ENCODE results near the gene TRMT10B. TPM values are rescaled to one million over a fixed set of nuclear protein-coding genes. Genes with fewer than 3 reads are reported as not detected.

Gene TRMT10B
- total RNA-seq, 1 experiment from 2014 or later: 5.5 TPM

GRCh38 chr9:37776328-37776727, 22.7 kb downstream of the TRMT10B start:
- Histone ChIP-seq H3K4me1 (ENCODE audit: low read length) (no peaks in the 10 kb centered on the region), H3K4me2 (ENCODE audit: low read depth, low read length, poor library complexity, severe bottlenecking) (no peak overlapping the region), H3K9me2 (replicated peaks; ENCODE audit: insufficient read depth, low read length) (no peaks in the 10 kb centered on the region), H3K27me3 (ENCODE audit: low read length) (no peaks in the 10 kb centered on the region), H3K9ac (ENCODE audit: low read length) (no peak overlapping the region), H3K79me2 (ENCODE audit: low read length) (peaks cover 26% of the 10 kb centered on the region), H3K4me3 (ENCODE audit: low read length) (no peak overlapping the region), H3K9me3 (ENCODE audit: low read length) (no peaks in the 10 kb centered on the region), H2AFZ (ENCODE audit: low read length) (no peak overlapping the region), H3K27ac (ENCODE audit: low read length) (no peak overlapping the region), H3K36me3 (ENCODE audit: insufficient read depth, low read length) (peaks cover 34% of the 10 kb centered on the region), H4K20me1 (ENCODE audit: insufficient read depth, low read depth, low read length) (no peaks in the 10 kb centered on the region)
- no peak for DNase-seq

GRCh38 chr9:37778534-37778933, 24.9 kb downstream of the TRMT10B start:
- Histone ChIP-seq H3K27me3 (ENCODE audit: low read length) (no peaks in the 10 kb centered on the region), H3K4me1 (ENCODE audit: low read length) (peaks cover 18% of the 10 kb centered on the region), H3K36me3 (ENCODE audit: insufficient read depth, low read length) (peaks cover 52% of the 10 kb centered on the region), H2AFZ (ENCODE audit: low read length) (no peak overlapping the region), H3K9ac (ENCODE audit: low read length) (no peak overlapping the region), H3K9me3 (ENCODE audit: low read length) (no peaks in the 10 kb centered on the region), H4K20me1 (ENCODE audit: insufficient read depth, low read depth, low read length) (peaks cover 11% of the 10 kb centered on the region), H3K9me2 (replicated peaks; ENCODE audit: insufficient read depth, low read length) (no peaks in the 10 kb centered on the region), H3K27ac (ENCODE audit: low read length) (no peak overlapping the region), H3K79me2 (ENCODE audit: low read length) (peaks cover 48% of the 10 kb centered on the region), H3K4me2 (ENCODE audit: low read depth, low read length, poor library complexity, severe bottlenecking) (no peak overlapping the region), H3K4me3 (ENCODE audit: low read length) (no peak overlapping the region)
- DNase-seq: no peak

GRCh38 chr9:37784291-37784615, 30.6 kb downstream of the TRMT10B start:
- Histone ChIP-seq H3K36me3 (ENCODE audit: insufficient read depth, low read length) (peaks cover 42% of the 10 kb centered on the region), H3K4me1 (ENCODE audit: low read length) (peaks cover 30% of the 10 kb centered on the region), H2AFZ (ENCODE audit: low read length) (no peak overlapping the region), H3K9me2 (replicated peaks; ENCODE audit: insufficient read depth, low read length) (no peaks in the 10 kb centered on the region), H4K20me1 (ENCODE audit: insufficient read depth, low read depth, low read length) (peaks cover 19% of the 10 kb centered on the region), H3K79me2 (ENCODE audit: low read length) (peaks cover 59% of the 10 kb centered on the region), H3K27me3 (ENCODE audit: low read length) (no peaks in the 10 kb centered on the region), H3K9me3 (ENCODE audit: low read length) (no peaks in the 10 kb centered on the region), H3K27ac (ENCODE audit: low read length) (peak overlapping the region; percentile 35), H3K4me2 (ENCODE audit: low read depth, low read length, poor library complexity, severe bottlenecking) (peak overlapping the region; percentile 99), H3K4me3 (ENCODE audit: low read length) (peak overlapping the region; percentile 94), H3K9ac (ENCODE audit: low read length) (peak overlapping the region; percentile 94)
- DNase-seq: no peak

- H3K4me1 ChIP-seq (ENCODE audit: low read length): peaks cover 30% of the 10 kb centered on the region
- H3K9ac ChIP-seq (ENCODE audit: low read length): peak within 1 kb of the TSS; percentile 94
- peak within 1 kb of the TSS; percentile 94; the same call in 1 of the 2 replicates for H2AFZ ChIP-seq (ENCODE audit: low read length)
- H3K79me2 ChIP-seq (ENCODE audit: low read length): peaks cover 53% of the 10 kb centered on the region
- H3K4me3 ChIP-seq (ENCODE audit: low read length): peak within 1 kb of the TSS; percentile 94
- H4K20me1 ChIP-seq (ENCODE audit: insufficient read depth, low read depth, low read length): peaks cover 19% of the 10 kb centered on the region
- DNase-seq: peak; percentile 96
- H3K27me3 ChIP-seq (ENCODE audit: low read length): no peaks in the 10 kb centered on the region
- peaks cover 36% of the 10 kb centered on the region for H3K36me3 ChIP-seq (ENCODE audit: insufficient read depth, low read length)
- no peaks in the 10 kb centered on the region for H3K9me3 ChIP-seq (ENCODE audit: low read length)
- no peaks in the 10 kb centered on the region for H3K9me2 ChIP-seq (replicated peaks; ENCODE audit: insufficient read depth, low read length)
- H3K27ac ChIP-seq (ENCODE audit: low read length): peak within 1 kb of the TSS; percentile 65
- H3K4me2 ChIP-seq (ENCODE audit: low read depth, low read length, poor library complexity, severe bottlenecking): peak within 1 kb of the TSS; percentile 99
Observed at GRCh38 chr9:37784616-37785483, 31.2 kb downstream of the TRMT10B start, which contains the start of gene EXOSC3. EXOSC3 (minus strand) TSS chr9:37785064; CDS start chr9:37785044, 20 bp downstream.

GRCh38 chr9:37787059-37787458, 33.5 kb downstream of the TRMT10B start:
- no peak overlapping the region for H3K27ac ChIP-seq (ENCODE audit: low read length)
- no peak overlapping the region for H2AFZ ChIP-seq (ENCODE audit: low read length)
- no peaks in the 10 kb centered on the region for H3K27me3 ChIP-seq (ENCODE audit: low read length)
- H3K79me2 ChIP-seq (ENCODE audit: low read length): peaks cover 32% of the 10 kb centered on the region
- H3K9ac ChIP-seq (ENCODE audit: low read length): no peak overlapping the region
- H3K9me2 ChIP-seq (replicated peaks; ENCODE audit: insufficient read depth, low read length): 0 out of 2 replicates have a peak, but pooled peaks cover 3% of the 10 kb centered on the region
- no peak for DNase-seq
- no peak overlapping the region for H3K4me3 ChIP-seq (ENCODE audit: low read length)
- H3K36me3 ChIP-seq (ENCODE audit: insufficient read depth, low read length): peaks cover 14% of the 10 kb centered on the region
- no peaks in the 10 kb centered on the region for H3K9me3 ChIP-seq (ENCODE audit: low read length)
- peaks cover 27% of the 10 kb centered on the region for H3K4me1 ChIP-seq (ENCODE audit: low read length)
- no peak overlapping the region for H3K4me2 ChIP-seq (ENCODE audit: low read depth, low read length, poor library complexity, severe bottlenecking)
- H4K20me1 ChIP-seq (ENCODE audit: insufficient read depth, low read depth, low read length): peaks cover 15% of the 10 kb centered on the region

- H3K9me3 ChIP-seq (ENCODE audit: low read length): no peaks in the 10 kb centered on the region
- peaks cover 1% of the 10 kb centered on the region; the same call in 1 of the 2 replicates for H3K36me3 ChIP-seq (ENCODE audit: insufficient read depth, low read length)
- no peak overlapping the region for H2AFZ ChIP-seq (ENCODE audit: low read length)
- no peak overlapping the region for H3K4me2 ChIP-seq (ENCODE audit: low read depth, low read length, poor library complexity, severe bottlenecking)
- peaks cover 8% of the 10 kb centered on the region for H4K20me1 ChIP-seq (ENCODE audit: insufficient read depth, low read depth, low read length)
- H3K4me1 ChIP-seq (ENCODE audit: low read length): peaks cover 15% of the 10 kb centered on the region
- no peak overlapping the region for H3K4me3 ChIP-seq (ENCODE audit: low read length)
- no peak for DNase-seq
- H3K79me2 ChIP-seq (ENCODE audit: low read length): peaks cover 20% of the 10 kb centered on the region
- H3K9ac ChIP-seq (ENCODE audit: low read length): no peak overlapping the region
- no peak overlapping the region for H3K27ac ChIP-seq (ENCODE audit: low read length)
- H3K27me3 ChIP-seq (ENCODE audit: low read length): no peaks in the 10 kb centered on the region
- 0 out of 2 replicates have a peak, but pooled peaks cover 3% of the 10 kb centered on the region for H3K9me2 ChIP-seq (replicated peaks; ENCODE audit: insufficient read depth, low read length)
Observed at GRCh38 chr9:37788332-37788731, 34.7 kb downstream of the TRMT10B start.

GRCh38 chr9:37790096-37790495, 36.5 kb downstream of the TRMT10B start:
- Histone ChIP-seq H3K36me3 (ENCODE audit: insufficient read depth, low read length) (no peaks in the 10 kb centered on the region), H3K4me2 (ENCODE audit: low read depth, low read length, poor library complexity, severe bottlenecking) (no peak overlapping the region), H3K9me2 (replicated peaks; ENCODE audit: insufficient read depth, low read length) (0 out of 2 replicates have a peak, but pooled peaks cover 3% of the 10 kb centered on the region), H3K4me1 (ENCODE audit: low read length) (peaks cover 5% of the 10 kb centered on the region), H4K20me1 (ENCODE audit: insufficient read depth, low read depth, low read length) (no peaks in the 10 kb centered on the region), H3K79me2 (ENCODE audit: low read length) (peaks cover 2% of the 10 kb centered on the region; the same call in 1 of the 2 replicates), H3K9ac (ENCODE audit: low read length) (no peak overlapping the region), H3K27ac (ENCODE audit: low read length) (no peak overlapping the region), H3K9me3 (ENCODE audit: low read length) (no peaks in the 10 kb centered on the region), H2AFZ (ENCODE audit: low read length) (no peak overlapping the region), H3K4me3 (ENCODE audit: low read length) (no peak overlapping the region), H3K27me3 (ENCODE audit: low read length) (no peaks in the 10 kb centered on the region)
- DNase-seq: no peak

- H3K27me3 ChIP-seq (ENCODE audit: low read length): no peaks in the 10 kb centered on the region
- H3K4me3 ChIP-seq (ENCODE audit: low read length): no peak overlapping the region
- no peak overlapping the region for H3K27ac ChIP-seq (ENCODE audit: low read length)
- no peaks in the 10 kb centered on the region for H3K79me2 ChIP-seq (ENCODE audit: low read length)
- H3K9me2 ChIP-seq (replicated peaks; ENCODE audit: insufficient read depth, low read length): 0 out of 2 replicates have a peak, but pooled peaks cover 3% of the 10 kb centered on the region
- no peak for DNase-seq
- H3K9me3 ChIP-seq (ENCODE audit: low read length): no peaks in the 10 kb centered on the region
- H3K9ac ChIP-seq (ENCODE audit: low read length): no peak overlapping the region
- H4K20me1 ChIP-seq (ENCODE audit: insufficient read depth, low read depth, low read length): no peaks in the 10 kb centered on the region
- H2AFZ ChIP-seq (ENCODE audit: low read length): no peak overlapping the region
- H3K4me2 ChIP-seq (ENCODE audit: low read depth, low read length, poor library complexity, severe bottlenecking): no peak overlapping the region
- H3K4me1 ChIP-seq (ENCODE audit: low read length): no peaks in the 10 kb centered on the region
- H3K36me3 ChIP-seq (ENCODE audit: insufficient read depth, low read length): no peaks in the 10 kb centered on the region
Observed at GRCh38 chr9:37792122-37792521, 38.5 kb downstream of the TRMT10B start.

Measured in Karpas-422 (cell line).